Islet precursor cell (in vitro differentiated cells): ENCODE results near the gene NDUFAF4.

Experiments used
- DNase-seq: peaks from one replicate; pipeline ENCODE4 v3.0.0-alpha.2; 2018

The NDUFAF4 gene

DNA sequence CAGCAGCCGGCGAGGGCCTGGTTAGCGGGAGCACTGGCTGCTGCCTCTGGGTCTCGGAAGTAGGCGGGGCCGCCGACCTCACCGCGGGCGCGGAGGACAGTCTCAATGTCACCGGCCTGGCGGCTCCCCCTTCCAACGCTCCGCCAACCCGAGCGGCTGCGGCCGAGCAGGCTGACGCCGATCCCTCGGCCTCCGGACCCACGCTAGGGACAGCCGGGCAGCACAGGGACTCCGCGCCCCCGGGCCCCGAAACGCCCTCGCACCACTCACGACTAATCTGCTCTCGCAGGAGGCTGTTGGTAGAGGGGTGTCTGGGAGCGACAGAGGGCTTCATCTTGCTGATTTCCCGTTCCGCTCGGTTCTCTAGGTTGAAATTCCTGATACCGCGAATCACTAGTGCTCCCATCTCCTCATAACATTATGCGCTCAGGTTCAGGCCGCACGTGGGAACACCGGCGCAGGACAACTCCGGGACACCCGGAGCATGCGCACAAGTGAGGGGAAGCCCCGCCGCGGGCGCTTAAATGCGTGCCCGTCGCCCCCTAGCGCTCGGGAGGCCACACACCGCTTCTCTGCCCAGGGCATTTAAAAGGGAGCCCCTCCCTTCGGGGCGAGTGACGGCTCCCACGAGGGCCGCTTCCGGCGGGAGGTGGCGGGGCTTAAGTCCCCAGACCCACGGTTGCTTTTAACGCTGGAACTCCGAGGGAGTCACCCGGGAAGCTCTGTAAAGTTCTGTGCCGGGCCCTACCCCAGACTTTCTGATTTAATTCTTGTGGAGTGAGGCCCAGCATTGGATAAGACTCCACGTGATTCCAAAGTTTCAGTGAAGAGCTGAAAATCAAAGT is at the start of gene NDUFAF4:
Gene NDUFAF4, minus strand, starts transcription at position 496 of the 845 bp plus-strand sequence. Its CDS starts 90 bp downstream, at position 406.
- DNase-seq = peak; percentile 97

DNA sequence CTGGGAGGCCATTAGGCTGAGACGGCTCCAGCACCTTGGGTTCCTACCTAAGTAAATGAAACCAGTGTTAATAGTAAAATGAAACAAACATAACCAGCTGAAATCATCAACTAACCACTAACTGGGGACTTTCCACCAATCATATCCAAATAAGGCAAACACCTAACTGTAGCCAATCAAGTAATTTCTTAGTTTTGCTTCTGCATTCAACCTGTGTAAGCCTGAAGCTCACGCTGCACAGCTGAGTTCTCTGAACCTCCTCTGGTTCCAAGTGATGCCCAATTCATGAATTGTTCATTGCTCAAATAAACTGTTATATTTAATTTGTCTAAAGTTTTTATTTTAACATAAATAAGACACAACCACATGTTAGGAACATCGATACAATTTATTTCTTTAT is 49.4 kb upstream of the NDUFAF4 start:
- no peak for DNase-seq

DNA sequence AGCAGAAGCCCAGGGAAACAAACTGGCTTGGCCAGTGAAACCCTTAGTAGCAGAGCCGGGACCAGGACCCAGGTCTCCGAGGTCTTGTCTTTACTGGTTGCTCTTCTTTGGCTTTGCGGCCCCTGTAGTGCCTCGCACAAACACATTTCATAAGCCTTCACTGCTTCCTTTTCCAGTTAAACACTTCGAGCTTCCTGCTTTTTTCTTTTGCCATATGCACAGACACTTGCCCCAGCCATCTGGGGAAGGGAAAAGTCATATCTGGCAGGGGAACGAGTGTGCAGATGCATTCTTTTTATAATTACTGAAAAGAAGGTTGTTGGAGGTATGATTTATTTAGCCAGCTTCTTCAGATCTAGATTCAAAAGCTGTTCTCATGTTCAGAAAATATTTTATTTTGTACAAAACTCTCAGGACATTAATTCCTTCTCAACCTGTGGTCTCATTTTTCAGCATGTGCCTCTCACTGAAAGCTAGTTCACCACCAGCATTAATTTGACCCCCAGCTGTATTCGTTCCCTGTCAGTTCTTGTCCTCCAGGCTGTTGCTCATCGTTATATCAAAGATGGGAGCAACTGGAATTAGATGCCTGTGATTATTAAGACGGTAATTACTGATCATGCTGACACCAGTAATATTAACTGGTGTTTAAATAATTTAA is 46.0 kb upstream of the NDUFAF4 start:
- no peak for DNase-seq

DNA sequence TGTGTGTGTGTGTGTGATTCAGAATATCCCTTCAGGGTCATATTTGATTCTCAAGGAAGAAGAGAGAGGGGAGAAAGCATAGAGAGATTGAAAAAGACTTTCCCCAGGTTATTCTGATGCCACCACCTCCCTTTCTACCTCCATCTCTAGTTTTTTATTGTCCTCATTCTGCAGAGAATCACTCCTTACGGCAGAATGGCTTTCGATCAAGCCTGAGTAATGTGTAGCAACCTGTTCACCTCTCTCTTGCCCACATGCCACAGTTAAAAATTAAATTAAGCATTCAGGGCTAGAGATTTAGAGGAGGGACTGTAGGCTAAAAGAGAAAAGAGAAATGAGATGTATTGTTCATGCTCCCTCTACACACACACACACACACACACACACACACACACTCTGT is 45.0 kb upstream of the NDUFAF4 start:
- DNase-seq = no peak

DNA sequence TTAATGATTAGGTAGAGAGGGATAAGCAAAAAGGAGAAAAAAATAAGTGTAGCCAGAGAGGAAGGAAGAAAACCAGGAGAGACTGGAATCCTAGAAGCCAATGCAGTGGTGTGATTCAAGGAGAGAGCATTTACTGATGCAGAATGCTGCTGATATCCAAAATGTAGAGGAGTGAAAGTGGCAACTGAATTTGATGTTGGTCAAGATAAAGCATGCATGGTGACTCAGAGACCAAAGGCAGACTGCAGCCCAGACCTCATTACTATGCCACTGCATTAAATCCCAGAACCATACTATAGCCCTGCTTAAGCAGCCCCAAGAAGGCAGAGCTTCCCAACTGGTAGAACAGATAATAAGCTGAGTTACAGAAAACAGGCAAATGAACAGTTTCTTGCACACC is 42.6 kb upstream of the NDUFAF4 start:
- no peak for DNase-seq

DNA sequence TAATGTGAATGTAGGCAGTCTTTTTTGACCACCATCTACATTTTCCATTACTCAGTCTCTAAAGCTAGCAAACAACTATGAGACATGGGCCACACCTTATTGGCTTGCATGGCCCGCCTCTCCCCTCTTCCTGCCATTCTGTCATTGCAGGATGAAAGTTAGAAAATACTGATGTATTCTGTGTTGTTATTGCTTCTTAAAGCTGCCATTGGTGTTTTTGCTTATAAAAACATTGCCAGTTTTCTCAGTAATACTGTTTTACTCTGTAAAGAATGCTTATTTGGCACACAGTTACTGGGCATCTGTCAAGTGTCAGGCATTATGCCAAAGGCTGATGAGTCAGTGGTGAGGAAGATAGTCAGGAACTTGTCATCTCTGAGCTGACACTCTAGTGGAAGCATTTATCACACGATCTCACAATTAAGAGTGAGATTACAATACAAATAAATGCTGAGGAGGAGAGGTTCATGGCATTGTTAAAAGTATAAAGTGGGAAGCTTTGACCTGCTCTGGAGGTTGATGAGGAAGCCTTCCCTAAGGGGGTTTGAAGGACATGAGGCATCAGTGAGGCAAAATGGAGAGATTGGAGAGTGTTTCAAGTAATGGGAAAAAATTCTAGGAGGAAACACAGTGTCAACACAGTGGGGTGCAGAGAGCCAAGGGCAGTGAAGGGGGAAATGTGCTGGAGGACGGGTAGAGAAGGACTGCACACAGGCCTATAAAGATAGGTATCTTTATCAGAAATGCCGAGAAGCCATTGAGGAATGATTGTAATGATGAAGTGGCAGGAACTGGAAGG is 41.5 kb upstream of the NDUFAF4 start:
- DNase-seq = no peak

DNA sequence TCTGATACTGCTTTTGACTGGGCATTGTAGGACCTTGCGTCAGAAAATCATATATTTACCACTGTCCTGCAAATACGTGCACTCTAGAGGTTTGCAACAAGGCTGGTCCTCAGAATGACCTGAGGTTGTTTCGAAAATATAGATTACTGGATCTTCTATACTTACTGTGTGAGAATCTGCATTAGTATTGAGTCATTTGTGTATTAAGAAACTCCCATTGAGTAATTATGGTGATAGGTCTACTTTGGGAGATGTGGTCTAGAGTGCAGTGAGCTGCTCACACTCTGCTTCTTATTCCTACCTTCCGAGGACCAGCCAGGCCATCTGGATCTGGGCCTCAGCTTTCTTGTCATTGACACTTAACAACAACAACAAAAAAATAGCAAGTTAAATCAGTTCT is 36.4 kb upstream of the NDUFAF4 start:
- no peak for DNase-seq

DNA sequence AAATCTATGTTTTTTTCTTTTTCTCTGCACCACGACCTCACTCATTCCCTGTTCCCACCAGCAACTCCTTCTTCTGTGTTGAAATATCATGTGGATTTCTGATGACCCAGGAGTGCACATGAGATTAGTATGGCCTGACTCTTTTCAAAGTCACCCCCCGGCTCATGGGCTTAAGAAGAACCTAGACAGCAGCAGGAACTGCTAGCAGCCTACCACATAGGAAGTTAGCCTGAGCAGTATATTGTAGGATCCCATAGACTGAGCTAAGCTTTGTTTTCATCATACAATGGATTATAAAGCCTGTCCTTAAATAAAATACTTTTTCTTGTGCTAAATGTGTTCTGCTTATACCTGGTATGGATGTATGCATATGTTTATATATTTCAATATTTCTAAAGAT is 33.5 kb upstream of the NDUFAF4 start:
- no peak for DNase-seq

DNA sequence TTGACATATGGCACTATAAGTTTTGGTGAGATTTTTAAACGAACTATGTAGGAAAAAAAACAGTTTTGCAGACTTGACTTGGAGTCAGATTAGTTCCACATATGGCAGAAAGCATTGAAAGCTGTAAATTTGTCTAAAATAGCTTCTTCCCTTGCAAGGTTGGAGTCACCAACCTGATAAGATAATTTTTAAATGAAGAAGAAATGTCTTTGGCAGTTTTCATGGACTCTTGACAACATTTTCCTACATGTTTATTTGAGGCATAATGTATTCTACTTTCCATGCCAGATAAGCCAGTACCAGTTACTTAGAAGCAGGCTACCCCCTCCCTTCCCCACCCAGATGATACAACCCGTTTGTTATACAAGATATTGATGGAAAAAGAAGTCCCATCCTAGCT is 32.0 kb upstream of the NDUFAF4 start:
- DNase-seq = no peak

DNA sequence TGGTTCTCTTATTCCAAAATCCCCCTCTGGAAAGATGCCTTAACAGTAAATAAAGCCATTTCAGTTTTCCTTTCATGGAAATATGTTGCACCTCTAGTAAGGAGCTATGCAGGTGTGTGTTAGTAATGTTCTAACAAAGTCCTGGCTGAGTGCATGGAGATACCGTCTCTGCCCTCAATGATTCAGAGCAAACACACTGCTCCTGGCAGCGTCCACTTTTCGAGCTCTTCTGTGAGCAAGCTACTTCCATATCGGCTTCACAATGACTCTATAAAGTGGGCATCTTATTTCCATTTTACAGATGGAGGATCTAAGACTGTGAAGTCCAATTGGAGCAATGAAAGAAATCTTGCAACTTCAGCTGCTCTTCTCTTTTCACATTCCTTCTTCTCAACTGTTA is 30.0 kb upstream of the NDUFAF4 start:
- no peak for DNase-seq

DNA sequence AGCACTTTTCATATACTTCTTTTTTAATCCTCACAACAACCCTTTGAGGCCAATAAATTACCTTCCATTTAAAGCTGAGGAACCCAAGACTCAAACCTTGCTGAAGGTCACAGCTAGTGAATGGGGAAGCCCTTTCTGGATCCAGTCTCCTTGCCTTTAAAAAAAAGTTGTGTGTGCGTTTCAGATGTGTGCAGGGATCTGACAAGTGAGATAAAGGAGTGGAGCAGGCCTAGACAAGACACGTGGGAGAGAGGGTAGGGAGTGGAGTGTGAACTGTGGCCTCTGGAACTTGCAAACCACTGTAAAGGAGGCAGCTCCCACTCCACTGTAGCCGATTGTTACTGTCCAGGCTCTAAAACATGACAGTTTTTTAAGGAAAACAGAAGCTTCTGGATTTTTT is 28.7 kb upstream of the NDUFAF4 start:
- no peak for DNase-seq

DNA sequence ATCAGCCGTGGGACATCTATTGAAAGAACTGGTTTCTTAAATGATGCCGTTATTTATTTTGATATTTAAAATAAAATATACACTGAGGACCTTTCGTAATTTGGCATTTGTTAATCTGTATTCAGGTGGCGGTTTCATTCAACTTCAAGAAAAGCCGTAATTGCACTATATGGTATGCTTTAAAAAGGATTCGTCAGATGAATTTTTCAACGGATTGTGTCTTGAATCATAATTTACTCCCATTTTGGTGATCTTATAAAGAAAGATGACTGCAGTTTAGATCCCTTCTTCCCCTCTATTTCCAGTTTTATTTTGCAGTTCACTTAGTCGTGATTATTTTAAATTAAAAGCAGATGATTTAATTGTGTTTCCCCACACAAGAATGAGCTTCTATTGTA is 27.6 kb upstream of the NDUFAF4 start:
- DNase-seq = no peak

DNA sequence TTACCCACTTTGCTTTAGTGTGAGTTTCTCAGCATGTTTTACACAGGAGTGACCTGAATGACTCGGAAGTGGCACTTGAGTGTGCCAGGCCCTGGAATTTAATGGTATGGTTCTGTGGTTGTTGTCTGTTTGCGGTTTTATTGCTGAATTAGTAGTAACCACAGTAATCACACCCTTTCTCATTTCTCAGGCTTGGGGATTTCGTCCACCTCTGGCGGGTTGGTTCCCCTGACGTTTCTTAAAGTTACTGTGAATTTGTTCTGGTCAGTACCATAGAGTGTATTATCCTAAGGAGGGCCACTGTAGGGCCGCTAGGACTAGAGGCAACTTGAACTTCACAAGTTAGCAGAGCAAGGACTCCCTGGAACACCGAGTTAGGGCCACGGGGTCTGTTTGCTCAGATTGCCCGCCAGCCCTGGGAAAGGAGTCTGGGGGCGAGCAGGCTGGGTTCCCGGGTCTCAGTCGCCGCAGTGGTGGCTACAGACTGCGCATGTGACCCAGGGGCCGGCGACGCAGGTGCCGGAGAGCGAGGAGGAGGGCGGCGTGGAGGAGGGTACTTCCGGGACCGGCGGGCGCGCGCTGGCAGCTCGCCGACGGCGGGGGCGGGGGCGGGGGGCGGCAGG is 26.3 kb upstream of the NDUFAF4 start:
- no peak for DNase-seq

DNA sequence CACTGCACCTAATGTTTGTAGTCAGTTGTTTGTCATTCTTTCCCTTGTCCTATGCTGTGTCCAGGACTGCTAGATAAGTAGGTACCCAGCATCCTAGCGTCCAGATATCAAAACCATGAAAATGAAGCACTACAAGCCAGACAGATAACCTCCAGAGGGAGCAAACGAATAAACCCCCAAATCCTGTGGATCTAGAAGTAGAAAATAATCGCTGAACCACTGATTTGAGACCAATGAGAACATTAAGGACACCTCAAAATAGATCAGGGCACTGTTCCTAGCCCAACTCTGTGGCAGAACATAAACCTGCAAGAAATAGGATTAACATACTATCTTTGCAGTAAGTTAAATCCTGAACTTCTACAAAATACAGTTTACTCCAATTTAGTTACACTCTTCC is 25.7 kb upstream of the NDUFAF4 start:
- DNase-seq = no peak

DNA sequence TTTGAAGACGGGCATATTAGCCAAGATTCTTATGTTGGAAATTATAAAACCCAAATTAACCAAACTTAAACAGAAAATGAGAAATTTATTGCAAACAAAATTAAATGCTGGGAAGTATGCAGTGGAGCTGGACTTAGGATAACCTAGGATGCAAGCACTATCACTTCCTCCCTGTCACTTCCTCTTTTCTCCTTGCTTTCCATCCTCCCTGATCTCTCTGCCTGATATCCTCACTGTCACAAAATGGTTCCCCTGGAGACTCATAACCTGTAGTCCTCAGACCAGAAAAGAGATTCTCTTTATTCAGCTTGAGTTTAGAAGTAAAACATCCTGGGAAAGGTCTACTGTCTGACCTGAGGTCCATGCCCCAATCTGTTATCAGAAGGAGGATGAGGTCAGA is 19.4 kb upstream of the NDUFAF4 start:
- DNase-seq = no peak

DNA sequence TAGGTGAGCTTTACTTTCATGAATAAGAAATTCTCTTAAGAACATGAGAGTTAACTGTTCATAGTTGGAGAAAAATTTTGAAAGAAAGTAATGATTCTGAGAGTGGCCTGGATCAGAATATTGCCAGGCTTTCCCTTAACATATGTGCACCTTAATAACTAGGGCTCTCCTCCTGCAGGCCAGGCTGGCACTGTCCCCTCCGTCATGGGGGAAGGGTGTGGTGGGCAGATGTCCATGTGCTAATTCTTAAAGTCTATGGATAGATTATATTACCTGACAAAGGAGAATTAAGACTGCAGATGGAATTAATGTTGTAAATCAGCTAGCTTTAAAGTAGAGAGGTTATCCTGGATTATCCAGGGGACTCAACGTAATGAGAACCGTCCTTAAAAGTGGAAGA is 15.9 kb upstream of the NDUFAF4 start:
- no peak for DNase-seq

DNA sequence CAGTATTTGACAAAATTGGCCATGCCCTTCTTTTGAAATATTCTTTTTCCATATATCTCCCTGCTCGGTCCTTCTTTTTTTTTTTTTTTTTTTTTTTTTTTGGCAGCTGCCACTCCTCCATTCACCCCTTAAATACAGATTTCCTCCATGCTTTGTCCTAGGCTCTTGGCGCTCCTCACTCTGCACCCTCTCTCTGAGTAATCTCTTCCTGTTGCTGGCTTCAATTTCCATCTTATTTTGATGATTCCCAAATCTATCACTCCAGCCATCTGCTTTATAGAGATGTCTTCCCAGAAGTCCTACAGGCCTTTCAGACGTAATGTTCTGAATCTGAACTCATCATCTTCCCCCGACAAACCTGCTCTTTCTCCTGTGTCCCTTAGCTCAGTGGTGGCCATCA is 14.1 kb upstream of the NDUFAF4 start:
- no peak for DNase-seq

DNA sequence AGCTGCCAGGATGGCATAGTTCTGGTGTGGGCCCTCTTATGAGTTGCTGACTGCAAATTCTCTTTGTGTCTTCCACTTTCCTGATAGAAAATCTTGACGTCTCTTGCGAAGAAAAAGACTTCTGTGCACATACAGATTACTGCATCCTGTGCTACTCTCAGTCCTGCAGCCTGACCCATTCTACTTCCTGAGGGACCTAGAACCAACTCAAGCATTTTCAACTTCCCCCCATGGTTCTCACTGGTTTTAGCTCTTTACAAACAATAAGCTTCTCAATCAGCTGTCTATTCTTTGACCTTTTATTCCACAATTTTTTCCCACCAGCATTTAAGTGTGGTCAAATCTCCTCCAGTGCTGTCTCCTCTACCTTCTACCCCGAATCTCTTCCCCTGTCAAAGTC is 13.5 kb upstream of the NDUFAF4 start:
- no peak for DNase-seq

DNA sequence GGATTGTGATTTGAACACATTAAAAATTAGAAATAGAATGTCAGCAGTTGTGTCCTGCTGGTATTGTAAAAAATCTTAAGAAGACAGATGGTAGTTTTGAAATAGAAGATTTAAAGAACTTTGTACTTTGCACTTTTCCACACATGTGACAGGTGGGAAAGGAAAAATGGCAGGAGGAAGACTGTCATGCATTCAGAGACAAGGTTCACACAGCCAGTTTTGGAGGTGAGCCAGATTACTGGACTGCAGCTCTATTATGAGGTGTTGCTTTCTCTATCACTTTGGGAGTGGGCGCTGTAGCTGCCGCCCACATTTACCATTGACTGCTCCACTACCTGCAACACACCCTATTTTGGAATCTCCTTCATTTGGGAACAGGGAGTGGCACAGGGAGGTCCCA is 12.1 kb upstream of the NDUFAF4 start:
- DNase-seq = no peak

DNA sequence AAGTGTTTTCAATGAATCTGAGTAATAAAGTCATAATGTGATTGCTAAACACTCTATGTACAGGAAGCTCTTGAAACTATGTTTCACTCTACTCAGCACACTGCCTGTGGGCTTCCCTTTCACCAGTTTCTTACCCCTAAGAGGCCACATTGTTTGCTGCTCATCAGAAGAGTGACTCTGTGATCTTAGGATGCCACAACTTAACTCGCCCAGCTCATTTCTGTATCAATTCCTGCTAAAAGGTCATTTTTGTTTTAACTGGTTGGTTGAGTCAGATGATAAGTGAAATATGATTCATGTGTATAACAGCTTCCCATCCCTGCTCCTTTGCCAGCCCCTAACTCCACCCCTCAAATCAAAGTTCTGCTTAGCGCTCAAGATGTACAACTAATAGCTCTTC is 9.8 kb upstream of the NDUFAF4 start:
- no peak for DNase-seq

DNA sequence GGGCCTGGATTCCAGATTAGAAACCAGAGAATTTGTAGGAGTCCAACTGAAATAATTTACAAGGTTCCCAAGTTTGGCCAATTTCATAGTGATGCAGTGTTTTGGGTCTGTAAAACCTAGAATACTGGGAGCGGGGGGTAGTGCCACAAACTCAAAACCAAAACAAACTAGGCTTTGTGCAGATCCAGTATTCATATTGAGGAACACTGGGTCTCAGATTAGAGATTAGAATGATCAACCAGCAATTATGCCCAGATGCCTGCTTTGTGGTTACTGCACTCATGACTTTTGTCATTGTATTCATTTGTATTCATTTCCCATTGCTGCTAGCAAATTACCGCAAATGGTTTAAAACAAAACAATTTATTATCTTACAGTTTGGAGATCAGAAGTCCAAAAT is 3.2 kb upstream of the NDUFAF4 start:
- no peak for DNase-seq

DNA sequence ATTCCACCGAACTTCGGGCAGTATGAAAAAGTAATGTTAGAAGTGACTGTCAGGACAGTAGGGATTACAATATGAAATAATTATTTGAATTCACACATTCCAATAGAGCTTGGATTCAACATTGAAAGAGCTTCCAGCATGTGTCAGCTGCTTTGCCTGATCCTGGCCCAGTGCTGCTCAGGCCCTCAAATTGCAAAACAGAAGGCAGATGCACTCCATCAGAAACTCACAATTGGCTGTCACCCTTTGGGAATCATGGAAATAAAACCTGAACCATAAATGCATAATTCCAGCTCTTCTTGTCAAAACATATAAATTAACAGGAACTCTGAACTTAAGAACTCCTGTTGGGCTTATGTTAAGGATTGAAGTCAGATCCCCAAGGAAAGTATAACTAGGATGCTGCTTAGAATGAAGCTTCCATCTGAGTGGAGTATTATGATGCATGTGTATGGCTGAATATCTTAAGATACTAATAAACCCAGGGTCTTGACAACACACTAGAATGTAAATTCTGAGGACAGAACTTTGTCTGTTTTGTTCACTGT is 1.8 kb upstream of the NDUFAF4 start:
- no peak for DNase-seq

DNA sequence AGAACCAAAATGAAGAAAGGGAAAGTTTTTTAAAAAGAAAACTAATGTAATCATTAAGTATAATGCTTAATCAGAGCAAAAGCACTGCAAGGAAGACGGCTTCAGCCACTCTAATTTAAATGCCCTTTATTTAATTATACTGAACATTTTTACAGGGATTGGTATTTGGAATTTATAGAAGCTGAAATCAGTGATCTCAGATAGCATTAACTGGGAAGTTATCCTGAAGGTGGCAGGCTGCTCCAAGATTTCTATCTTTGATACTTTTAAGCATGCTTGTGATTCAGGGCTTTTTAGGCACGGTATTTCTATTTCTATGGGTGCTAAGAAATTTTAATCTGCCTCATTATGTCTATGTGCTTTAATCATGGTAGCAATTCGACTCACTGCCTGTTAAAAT is 1.3 kb upstream of the NDUFAF4 start:
- DNase-seq = no peak
